HEK293T (cell line): ENCODE measurements around the gene BPHL.

Source experiments
- ARNT ChIP-seq: fragments of 450-650 bp; IDR thresholded peaks from 2 replicates; pipeline ENCODE4 v1.6.1; 2017; ENCODE audit warnings: mild to moderate bottlenecking
- BHLHE40 ChIP-seq: fragments of 450-650 bp; IDR thresholded peaks from 2 replicates; pipeline ENCODE4 v1.6.1; 2016; ENCODE audit warnings: mild to moderate bottlenecking, moderate library complexity, borderline replicate concordance
- CTBP1 ChIP-seq: fragments of 450-650 bp; IDR thresholded peaks from 2 replicates; pipeline ENCODE4 v1.6.1; 2016; ENCODE audit warnings: borderline replicate concordance
- ELF4 ChIP-seq: fragments of 450-650 bp; IDR thresholded peaks from 2 replicates; pipeline ENCODE4 v1.6.1; 2017; ENCODE audit warnings: antibody characterized with exemption
- FOXA1 ChIP-seq: fragments of 450-650 bp; IDR thresholded peaks from 2 replicates; pipeline ENCODE4 v1.6.1; 2016; ENCODE audit warnings: mild to moderate bottlenecking
- FOXK2 ChIP-seq: fragments of 450-650 bp; IDR thresholded peaks from 2 replicates; pipeline ENCODE4 v1.6.1; 2016; ENCODE audit warnings: mild to moderate bottlenecking
- FOXM1 ChIP-seq: fragments of 450-650 bp; IDR thresholded peaks from 2 replicates; pipeline ENCODE4 v1.6.1; 2017; ENCODE audit warnings: mild to moderate bottlenecking, borderline replicate concordance
- L3MBTL2 ChIP-seq: fragments of 450-650 bp; conservative IDR thresholded peaks from 2 replicates; pipeline ENCODE4 v1.6.1; 2016; ENCODE audit warnings: mild to moderate bottlenecking
- LEF1 ChIP-seq: fragments of 450-650 bp; IDR thresholded peaks from 2 replicates; pipeline ENCODE4 v1.6.1; 2017; ENCODE audit warnings: mild to moderate bottlenecking, borderline replicate concordance
- NFRKB ChIP-seq: fragments of 450-650 bp; IDR thresholded peaks from 2 replicates; pipeline ENCODE4 v1.6.1; 2016; ENCODE audit warnings: mild to moderate bottlenecking, moderate library complexity
- SP1 ChIP-seq: fragments of 450-650 bp; IDR thresholded peaks from 2 replicates; pipeline ENCODE4 v1.6.1; 2017
- SUZ12 ChIP-seq: fragments of 450-650 bp; IDR thresholded peaks from 2 replicates; pipeline ENCODE4 v1.6.1; 2016; ENCODE audit warnings: mild to moderate bottlenecking
- ZNF384 ChIP-seq: fragments of 450-650 bp; IDR thresholded peaks from 2 replicates; pipeline ENCODE4 v1.6.1; 2016
- TF ChIP-seq, protein P1 (sequence below): fragments of 450-650 bp; IDR thresholded peaks from 2 replicates; pipeline ENCODE4 v1.6.1; 2016

DNA sequence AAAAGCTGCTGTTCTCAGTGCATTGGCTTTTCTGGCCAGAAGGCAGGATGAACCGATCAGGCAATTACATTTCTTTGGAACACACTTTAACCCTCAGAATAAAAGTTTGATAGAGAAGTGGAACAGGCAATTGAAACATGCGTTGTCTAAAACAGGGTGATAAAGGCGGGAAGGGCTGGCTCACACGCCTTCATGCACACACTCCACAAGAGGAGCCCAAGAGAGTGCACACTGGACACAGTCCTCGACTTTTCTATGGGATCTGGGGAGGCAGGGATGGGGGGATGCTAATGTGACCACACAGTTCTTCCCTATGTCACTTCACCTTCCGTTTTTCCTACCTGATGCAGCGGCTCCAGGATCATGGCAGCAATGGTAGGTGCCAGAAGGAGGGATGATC, 69.8 kb downstream of the BPHL start:
- TF ChIP-seq NFRKB (no peak), LEF1 (no peak), FOXK2 (no peak), BHLHE40 (no peak), FOXM1 (no peak), ELF4 (no peak), SP1 (no peak), FOXA1 (no peak), ZNF384 (no peak), SUZ12 (no peak), ARNT (no peak), L3MBTL2 (peak; percentile 27; the same call in 1 of the 2 replicates), CTBP1 (no peak)
- TF ChIP-seq, protein P1, sequence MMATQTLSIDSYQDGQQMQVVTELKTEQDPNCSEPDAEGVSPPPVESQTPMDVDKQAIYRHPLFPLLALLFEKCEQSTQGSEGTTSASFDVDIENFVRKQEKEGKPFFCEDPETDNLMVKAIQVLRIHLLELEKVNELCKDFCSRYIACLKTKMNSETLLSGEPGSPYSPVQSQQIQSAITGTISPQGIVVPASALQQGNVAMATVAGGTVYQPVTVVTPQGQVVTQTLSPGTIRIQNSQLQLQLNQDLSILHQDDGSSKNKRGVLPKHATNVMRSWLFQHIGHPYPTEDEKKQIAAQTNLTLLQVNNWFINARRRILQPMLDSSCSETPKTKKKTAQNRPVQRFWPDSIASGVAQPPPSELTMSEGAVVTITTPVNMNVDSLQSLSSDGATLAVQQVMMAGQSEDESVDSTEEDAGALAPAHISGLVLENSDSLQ, result no peak
